ENCODE measurements around the gene CDC16.

CDC16 gene

GRCh38 chr13:114299604-114300305 is 65.1 kb downstream of the CDC16 start:
- FAIRE-seq (no peak), DNase-seq (ENCODE audit: low spot score) (no peak)

- no peak for DNase-seq (ENCODE audit: low spot score)
- FAIRE-seq = no peak
Measured at GRCh38 chr13:114303700-114304327, 69.1 kb downstream of the CDC16 start.

GRCh38 chr13:114304346-114305034 is 69.8 kb downstream of the CDC16 start:
- DNase-seq (ENCODE audit: low spot score) (no peak), FAIRE-seq (no peak)

GRCh38 chr13:114309086-114309485 is 74.4 kb downstream of the CDC16 start:
- FAIRE-seq (no peak), DNase-seq (ENCODE audit: low spot score) (no peak)

- DNase-seq (ENCODE audit: low spot score) = no peak
- FAIRE-seq = no peak
Measured at GRCh38 chr13:114309806-114310410, 75.2 kb downstream of the CDC16 start.

GRCh38 chr13:114310956-114311355 is 76.3 kb downstream of the CDC16 start:
- FAIRE-seq = no peak
- DNase-seq (ENCODE audit: low spot score) = no peak

- FAIRE-seq = no peak
- DNase-seq (ENCODE audit: low spot score) = no peak
Measured at GRCh38 chr13:114311387-114311786, 76.7 kb downstream of the CDC16 start.

GRCh38 chr13:114311908-114312307 is 77.2 kb downstream of the CDC16 start:
- no peak for DNase-seq (ENCODE audit: low spot score)
- no peak for FAIRE-seq

GRCh38 chr13:114313061-114313860 is 78.6 kb downstream of the CDC16 start:
- peak; percentile 40 for FAIRE-seq

GRCh38 chr13:114314074-114314912 is 79.6 kb downstream of the CDC16 start, which contains the start of gene CHAMP1:
CHAMP1 (plus strand) TSS chr13:114314503; CDS start chr13:114323843, 9,340 bp downstream.
- FAIRE-seq = peak; percentile 96
- peak; percentile 98 for DNase-seq (ENCODE audit: low spot score)

More at GRCh38 chr13:114313061-114313860, 78.6 kb downstream of the CDC16 start:
- DNase-seq (ENCODE audit: low spot score) = no peak

GRCh38 chr13:114315074-114315785 is 80.5 kb downstream of the CDC16 start:
- FAIRE-seq = no peak
- no peak for DNase-seq (ENCODE audit: low spot score)

- FAIRE-seq = no peak
- no peak for DNase-seq (ENCODE audit: low spot score)
Measured at GRCh38 chr13:114318624-114319023, 83.9 kb downstream of the CDC16 start.

GRCh38 chr13:114319441-114319913 is 84.8 kb downstream of the CDC16 start:
- FAIRE-seq (no peak), DNase-seq (ENCODE audit: low spot score) (no peak)

- DNase-seq (ENCODE audit: low spot score) = no peak
- no peak for FAIRE-seq
Measured at GRCh38 chr13:114320065-114320464, 85.4 kb downstream of the CDC16 start.

- DNase-seq (ENCODE audit: low spot score) = no peak
- FAIRE-seq = no peak
Measured at GRCh38 chr13:114321256-114321655, 86.6 kb downstream of the CDC16 start.

Data from urothelium cell line (cell line).